Erythroblast (primary cell): ENCODE data around the gene PDE1C.

Source experiments
- GATA1 ChIP-seq: IDR thresholded peaks from 2 replicates; pipeline ENCODE4 v1.6.1; 2011; ENCODE audit warnings: low read depth, mild to moderate bottlenecking, control low read depth, low read length, moderate library complexity
- POLR2A ChIP-seq: IDR thresholded peaks from 2 replicates; pipeline ENCODE4 v1.6.1; 2011; ENCODE audit warnings: mild to moderate bottlenecking, low read length

- TF ChIP-seq POLR2A (no peak), GATA1 (no peak)
Measured at GRCh38 chr7:31775556-31775955, 294.7 kb downstream of the PDE1C start.
